Activated naive CD4-positive, alpha-beta T cell treated with anti-CD3 and anti-CD28 coated beads for 36 hours (primary cell): ENCODE data around the gene PDE3B. TPM values are rescaled to one million over a fixed set of nuclear protein-coding genes. Genes with fewer than 3 reads are reported as not detected.

Source experiments
- CTCF ChIA-PET: fragments of 350-600 bp; sonication (Branson Sonifier 250); formaldehyde crosslinking; loops from one replicate; lab custom pipeline; 2021; ENCODE audit warnings: antibody characterized with exemption; lab: Charles Lee
- DNase-seq: peaks from one replicate; pipeline ENCODE4 v3.0.0-alpha.2; 2020
- H3K27ac Mint-ChIP-seq: one replicate; pipeline ENCODE4 v1.8.0; 2021; ENCODE audit warnings: mild to moderate bottlenecking, mixed read lengths
- H3K27me3 Mint-ChIP-seq: one replicate; pipeline ENCODE4 v1.8.0; 2021; ENCODE audit warnings: low read depth, mixed read lengths
- H3K36me3 Mint-ChIP-seq: one replicate; pipeline ENCODE4 v1.8.0; 2021; ENCODE audit warnings: low read depth, mixed read lengths
- H3K4me1 Mint-ChIP-seq: one replicate; pipeline ENCODE4 v1.8.0; 2021; ENCODE audit warnings: low read depth, mixed read lengths
- H3K4me3 Mint-ChIP-seq: one replicate; pipeline ENCODE4 v1.8.0; 2021; ENCODE audit warnings: mild to moderate bottlenecking, moderate library complexity, mixed read lengths
- H3K9me3 Mint-ChIP-seq: one replicate; pipeline ENCODE4 v1.8.0; 2021; ENCODE audit warnings: mixed read lengths
- intact Hi-C: fragments of 100-400 bp; cut with micrococcal nuclease; formaldehyde crosslinking; loops from one replicate; pipeline ENCODE4 v1.15.1; 2023
- total RNA-seq, 2 experiments: library from RNA; stranded (reverse); gene quantifications; one replicate each; pipeline ENCODE4 v1.2.3, GENCODE V29; 2021

PDE3B gene
- total RNA-seq, 2 experiments from 2014 or later, result 16.5 to 17.4 TPM

- Mint-ChIP-seq H3K4me3 (peak overlapping the region; percentile 81), H3K27me3 (no peaks in the 10 kb centered on the region), H3K9me3 (no peaks in the 10 kb centered on the region), H3K36me3 (peaks cover 38% of the 10 kb centered on the region), H3K27ac (peak overlapping the region; percentile 76), H3K4me1 (peaks cover 44% of the 10 kb centered on the region)
- intact Hi-C loops, result loop anchor here (1.0 to 2.0 kb wide), 3 partner anchors 123 to 410 kb away; partner anchors contain the start of gene PSMA1
- DNase-seq, result peak; percentile 23
- CTCF ChIA-PET, result interaction anchor here (0.7 to 2.8 kb wide), 7 partner anchors 101 to 432 kb away, joined by 4 to 9 read pairs (median 6); partner anchors contain the start of gene PSMA1
These were observed 519 bp upstream of the PDE3B start for GRCh38 chr11:14642873-14643696.

GRCh38 chr11:14644226-14645014 lies 816 bp downstream of the PDE3B start:
- no peaks in the 10 kb centered on the region for H3K27me3 Mint-ChIP-seq
- peaks cover 35% of the 10 kb centered on the region for H3K36me3 Mint-ChIP-seq
- H3K4me3 Mint-ChIP-seq, result peak overlapping the region; percentile 81
- H3K27ac Mint-ChIP-seq, result peak overlapping the region; percentile 91
- H3K9me3 Mint-ChIP-seq, result no peaks in the 10 kb centered on the region
- intact Hi-C loops, result loop anchor here (1.0 to 2.0 kb wide), 9 partner anchors 8 to 247 kb away; partner anchors contain the start of gene COPB1
- CTCF ChIA-PET, result interaction anchor here (0.6 to 3.6 kb wide), 20 partner anchors 22 to 430 kb away, joined by 3 to 39 read pairs (median 4); partner anchors contain the start of genes CYP2R1 and PSMA1
- peaks cover 49% of the 10 kb centered on the region for H3K4me1 Mint-ChIP-seq
- peak; percentile 43 for DNase-seq

GRCh38 chr11:14645015-14645912 lies 1.7 kb downstream of the PDE3B start:
- Mint-ChIP-seq H3K4me3 (peak overlapping the region; percentile 81), H3K27me3 (no peaks in the 10 kb centered on the region), H3K36me3 (peaks cover 37% of the 10 kb centered on the region), H3K27ac (peak overlapping the region; percentile 91), H3K4me1 (peaks cover 50% of the 10 kb centered on the region), H3K9me3 (no peaks in the 10 kb centered on the region)
- CTCF ChIA-PET, result interaction anchor here (0.6 to 3.6 kb wide), 22 partner anchors 22 to 430 kb away, joined by 3 to 39 read pairs (median 4); partner anchors contain the start of genes CYP2R1 and PSMA1
- peak; percentile 43 for DNase-seq
- intact Hi-C loops, result loop anchor here (1.0 to 2.0 kb wide), 9 partner anchors 9 to 246 kb away; partner anchors contain the start of gene COPB1

DNA sequence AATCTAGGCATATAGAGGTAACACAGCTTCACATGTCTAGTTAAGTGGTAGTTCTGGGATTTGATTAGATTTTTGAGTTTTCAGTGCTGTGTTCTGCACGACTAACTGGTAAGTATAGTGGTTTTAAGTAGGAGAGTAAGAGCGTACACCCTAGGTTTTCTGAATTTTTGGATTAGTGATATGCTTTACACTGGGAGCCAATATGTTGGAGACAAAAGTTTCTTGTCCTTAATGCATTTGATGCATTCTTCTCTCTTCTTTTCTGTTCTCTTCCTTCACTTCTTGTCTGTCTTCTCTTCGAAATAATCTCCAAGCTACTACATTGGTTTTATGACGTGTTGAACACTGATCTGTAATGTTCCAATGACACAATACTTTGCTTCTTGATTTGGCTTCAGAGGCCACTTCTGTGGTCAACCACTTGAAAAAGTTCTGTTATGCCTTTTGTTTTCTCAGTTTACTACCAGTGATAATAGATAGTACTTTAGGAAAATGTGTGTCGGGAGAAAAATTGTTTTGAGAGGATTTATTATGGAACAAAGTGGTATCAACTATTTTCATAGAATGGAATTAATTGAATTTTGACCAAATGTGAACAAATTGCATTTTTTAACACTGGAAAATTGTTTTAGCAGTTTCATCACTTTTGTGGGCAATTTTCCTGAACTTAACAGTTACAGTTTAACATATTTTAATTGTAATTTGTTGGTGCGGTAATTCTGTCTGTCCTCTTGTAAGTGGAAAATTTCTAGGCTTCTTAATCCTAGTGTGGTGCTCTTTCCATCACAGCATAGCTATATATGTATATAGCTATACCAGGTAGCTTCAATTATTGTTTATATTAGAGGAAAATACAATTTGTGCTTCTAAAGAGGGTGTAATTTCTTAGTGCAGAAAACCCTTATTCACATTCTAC lies 2.6 kb downstream of the PDE3B start:
- Mint-ChIP-seq H3K4me3 (peak overlapping the region; percentile 81), H3K27ac (peak overlapping the region; percentile 91), H3K27me3 (no peaks in the 10 kb centered on the region), H3K4me1 (peaks cover 50% of the 10 kb centered on the region), H3K36me3 (peaks cover 44% of the 10 kb centered on the region), H3K9me3 (no peaks in the 10 kb centered on the region)
- CTCF ChIA-PET, result interaction anchor here (0.6 to 3.6 kb wide), 8 partner anchors 119 to 261 kb away, joined by 3 to 39 read pairs (median 4); no protein-coding TSS in a partner anchor
- DNase-seq, result peak; percentile 30
- intact Hi-C loops, result loop anchor here (1.0 to 2.0 kb wide), 9 partner anchors 10 to 245 kb away; partner anchors contain the start of gene COPB1

GRCh38 chr11:14650064-14650463 lies 6.5 kb downstream of the PDE3B start:
- peaks cover 57% of the 10 kb centered on the region for H3K4me1 Mint-ChIP-seq
- no peaks in the 10 kb centered on the region for H3K27me3 Mint-ChIP-seq
- no peak overlapping the region for H3K4me3 Mint-ChIP-seq
- intact Hi-C loops, result no loop called here
- CTCF ChIA-PET, result no interaction called here
- H3K36me3 Mint-ChIP-seq, result peaks cover 38% of the 10 kb centered on the region
- no peaks in the 10 kb centered on the region for H3K9me3 Mint-ChIP-seq
- no peak overlapping the region for H3K27ac Mint-ChIP-seq
- no peak for DNase-seq

- intact Hi-C loops, result no loop called here
- no peaks in the 10 kb centered on the region for H3K9me3 Mint-ChIP-seq
- H3K27me3 Mint-ChIP-seq, result no peaks in the 10 kb centered on the region
- H3K27ac Mint-ChIP-seq, result no peak overlapping the region
- H3K4me3 Mint-ChIP-seq, result no peak overlapping the region
- peaks cover 72% of the 10 kb centered on the region for H3K4me1 Mint-ChIP-seq
- peaks cover 34% of the 10 kb centered on the region for H3K36me3 Mint-ChIP-seq
- no peak for DNase-seq
- CTCF ChIA-PET, result no interaction called here
These were observed 9.5 kb downstream of the PDE3B start for GRCh38 chr11:14653090-14653489.

DNA sequence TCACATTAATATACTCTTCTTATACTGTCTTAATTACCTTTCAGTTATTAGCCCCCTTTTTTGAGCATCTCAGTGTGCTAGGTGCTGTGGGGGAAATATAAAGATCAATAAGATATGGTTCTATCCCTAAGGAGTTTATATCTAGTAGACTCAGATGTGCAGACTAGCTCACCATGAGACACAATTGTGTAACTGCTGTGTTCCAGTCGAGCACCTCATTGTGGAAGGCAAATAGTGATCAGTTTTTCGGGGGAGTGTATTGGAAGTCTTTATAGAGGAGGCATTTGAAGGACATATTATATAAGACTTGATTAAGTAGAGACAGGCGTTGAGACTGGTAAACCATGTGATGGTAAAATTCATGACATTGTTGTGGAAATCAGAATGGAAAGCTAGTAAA lies 11.8 kb downstream of the PDE3B start:
- no peak for DNase-seq
- Mint-ChIP-seq H3K9me3 (no peaks in the 10 kb centered on the region), H3K27me3 (no peaks in the 10 kb centered on the region), H3K27ac (no peak overlapping the region), H3K4me3 (no peak overlapping the region), H3K36me3 (peaks cover 43% of the 10 kb centered on the region), H3K4me1 (peaks cover 62% of the 10 kb centered on the region)
- CTCF ChIA-PET, result interaction anchor here (0.7 to 0.8 kb wide), 2 partner anchors 19 to 253 kb away, joined by 3 to 4 read pairs; no protein-coding TSS in a partner anchor
- intact Hi-C loops, result no loop called here

DNA sequence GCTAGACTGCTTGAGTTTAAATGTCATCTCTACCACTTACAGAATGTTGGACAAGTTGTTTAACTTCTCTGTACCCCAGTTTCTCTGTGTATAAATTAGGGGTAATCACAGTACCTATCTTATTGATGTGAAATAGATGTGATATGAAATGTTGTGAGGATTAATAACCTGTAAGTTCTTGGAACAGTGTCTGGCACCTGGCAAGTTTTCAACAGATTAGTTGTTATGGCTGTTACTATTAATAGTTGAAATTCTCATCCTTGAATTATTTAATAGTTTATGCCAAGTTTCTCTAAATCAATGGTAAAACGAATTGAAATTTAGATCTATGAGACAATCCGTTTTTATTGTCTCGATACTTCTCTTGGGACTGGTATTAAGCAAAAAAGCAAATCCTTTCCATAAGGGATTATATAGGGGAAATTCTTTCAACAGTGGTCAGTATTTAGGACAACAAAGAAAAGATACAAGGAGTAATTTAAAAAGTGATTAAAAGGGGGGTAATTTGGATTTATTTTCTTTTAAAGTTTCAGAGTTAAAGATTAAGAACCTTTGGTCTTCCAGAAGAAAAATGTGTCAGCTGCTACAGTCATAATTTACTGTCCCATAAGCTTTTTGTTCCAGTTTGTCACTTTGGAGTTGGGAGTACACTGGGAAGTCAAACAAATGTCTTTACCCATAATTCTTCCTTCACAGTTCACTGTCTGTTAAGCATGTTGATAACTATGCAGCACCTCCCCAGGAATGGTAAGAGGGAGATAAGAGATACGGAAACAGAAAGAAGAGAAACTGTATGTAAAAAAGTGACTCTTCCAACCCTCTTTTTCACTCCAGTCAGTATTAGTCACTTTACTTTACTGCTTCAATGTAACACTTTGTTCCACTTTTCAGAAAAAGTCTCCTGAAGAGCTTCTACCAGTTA lies 13.2 kb downstream of the PDE3B start:
- Mint-ChIP-seq H3K27me3 (no peaks in the 10 kb centered on the region), H3K9me3 (peaks cover 4% of the 10 kb centered on the region), H3K27ac (peak overlapping the region; percentile 37), H3K4me3 (no peak overlapping the region), H3K4me1 (peaks cover 58% of the 10 kb centered on the region), H3K36me3 (peaks cover 46% of the 10 kb centered on the region)
- intact Hi-C loops, result loop anchor here (1.0 kb wide), 1 partner anchor 11 kb away; no protein-coding TSS in a partner anchor
- DNase-seq, result no peak
- CTCF ChIA-PET, result interaction anchor here (0.5 to 1.0 kb wide), 4 partner anchors 47 to 251 kb away, joined by 3 to 4 read pairs (median 4); no protein-coding TSS in a partner anchor

- no peaks in the 10 kb centered on the region for H3K27me3 Mint-ChIP-seq
- peaks cover 50% of the 10 kb centered on the region for H3K4me1 Mint-ChIP-seq
- H3K27ac Mint-ChIP-seq, result no peak overlapping the region
- CTCF ChIA-PET, result interaction anchor here (0.7 to 1.0 kb wide), 2 partner anchors 151 to 250 kb away, joined by 4 read pairs; no protein-coding TSS in a partner anchor
- DNase-seq, result no peak
- peaks cover 48% of the 10 kb centered on the region for H3K36me3 Mint-ChIP-seq
- intact Hi-C loops, result loop anchor here (1.0 kb wide), 1 partner anchor 13 kb away; no protein-coding TSS in a partner anchor
- H3K9me3 Mint-ChIP-seq, result peaks cover 8% of the 10 kb centered on the region
- H3K4me3 Mint-ChIP-seq, result no peak overlapping the region
These were observed 14.2 kb downstream of the PDE3B start for GRCh38 chr11:14657841-14658240.
